Caco-2 (cell line): ENCODE data around the gene HBE1. TPM values are rescaled to one million over a fixed set of nuclear protein-coding genes. Genes with fewer than 3 reads are reported as not detected.

Experiments used
- BruUV-seq: library from RNA; stranded (reverse); fragments of 400-500 nt; replicated peaks from 2 replicates; lab custom pipeline; 2021; lab: Mats Ljungman, UMichigan
- CTCF ChIA-PET: fragments of 300-600 bp; sonication (Branson Sonifier 250); formaldehyde crosslinking; loops from one replicate; lab custom pipeline; 2022; ENCODE audit warnings: antibody characterized with exemption; lab: Charles Lee
- POLR2A ChIA-PET: fragments of 300-600 bp; sonication (Branson Sonifier 250); formaldehyde crosslinking; loops from one replicate; lab custom pipeline; 2022; ENCODE audit warnings: antibody characterized with exemption; lab: Charles Lee
- DNase-seq, 2 experiments: peaks; one replicate each; pipeline versions ENCODE4 v3.0.0 to v3.0.0-alpha.2; 2020 to 2022
- H3K27me3 ChIP-seq: replicated peaks from 2 replicates; pipeline ENCODE4 v1.6.0; 2011; ENCODE audit warnings: low read length; ENCODE audit not compliant: control insufficient read depth, insufficient read depth
- H3K36me3 ChIP-seq: 2 replicates; pipeline ENCODE4 v1.5.1; 2011; ENCODE audit warnings: low read length; ENCODE audit not compliant: control insufficient read depth, insufficient read depth
- H3K4me1 ChIP-seq: fragments of 250-450 bp; sonication (Bioruptor Pico); 2 replicates; pipeline ENCODE4 v1.5.1; 2020; ENCODE audit warnings: mild to moderate bottlenecking
- H3K4me3 ChIP-seq: 2 replicates; pipeline ENCODE4 v1.5.1; 2011; ENCODE audit warnings: low read depth, mild to moderate bottlenecking, control low read depth, low read length
- H3K9me3 ChIP-seq: fragments of 250-450 bp; sonication (Bioruptor Pico); 2 replicates; pipeline ENCODE4 v1.5.1; 2020; ENCODE audit warnings: mild to moderate bottlenecking, moderate library complexity
- H3K27ac Mint-ChIP-seq: one replicate; pipeline ENCODE4 v1.8.0; 2022; ENCODE audit warnings: mixed read lengths; ENCODE audit not compliant: unreplicated experiment
- H3K27me3 Mint-ChIP-seq: one replicate; pipeline ENCODE4 v1.8.0; 2022; ENCODE audit warnings: mixed read lengths; ENCODE audit not compliant: insufficient read depth, unreplicated experiment
- H3K36me3 Mint-ChIP-seq: one replicate; pipeline ENCODE4 v1.8.0; 2022; ENCODE audit warnings: mild to moderate bottlenecking, mixed read lengths; ENCODE audit not compliant: insufficient read depth, unreplicated experiment
- H3K4me1 Mint-ChIP-seq: one replicate; pipeline ENCODE4 v1.8.0; 2022; ENCODE audit warnings: low read depth, mixed read lengths; ENCODE audit not compliant: unreplicated experiment
- H3K4me3 Mint-ChIP-seq: one replicate; pipeline ENCODE4 v1.8.0; 2022; ENCODE audit warnings: mild to moderate bottlenecking, moderate library complexity, mixed read lengths; ENCODE audit not compliant: unreplicated experiment
- H3K9me3 Mint-ChIP-seq: one replicate; pipeline ENCODE4 v1.8.0; 2022; ENCODE audit warnings: mixed read lengths; ENCODE audit not compliant: unreplicated experiment
- CTCF ChIP-seq, 2 experiments: fragments of 200-600 bp in 1 of 2; IDR thresholded peaks; 1 replicate in 1 of 2; 2 replicates in 1 of 2; pipeline versions ENCODE4 v1.5.1 to v1.8.0; 2011 to 2022; ENCODE audit warnings: antibody characterized with exemption in 1 of 2, control low read depth in 1 of 2, inconsistent platforms in 1 of 2, low read depth in 1 of 2, low read length in 1 of 2, mild to moderate bottlenecking in 1 of 2, moderate library complexity in 1 of 2; ENCODE audit not compliant: insufficient read depth in 1 of 2, severe bottlenecking in 1 of 2, unreplicated experiment in 1 of 2
- intact Hi-C: fragments of 100-400 bp; cut with micrococcal nuclease; formaldehyde crosslinking; loops from one replicate; pipeline ENCODE4 v1.10.0; 2022; ENCODE audit not compliant: unreplicated experiment
- total RNA-seq: library from RNA; stranded (reverse); gene quantifications from 2 replicates; pipeline ENCODE4 v1.2.3, GENCODE V29; 2022

HBE1 gene
- total RNA-seq, 1 experiment from 2014 or later = not detected

GRCh38 chr11:5242933-5243815 lies 26.6 kb downstream of the HBE1 start:
- intact Hi-C loops = no loop called here
- ChIA-PET CTCF (no interaction called here), POLR2A (no interaction called here)
- Mint-ChIP-seq H3K36me3 (no peaks in the 10 kb centered on the region), H3K9me3 (no peaks in the 10 kb centered on the region), H3K4me3 (no peak overlapping the region), H3K27me3 (peaks cover 24% of the 10 kb centered on the region), H3K4me1 (no peaks in the 10 kb centered on the region), H3K27ac (no peak overlapping the region)
- DNase-seq = no peak
- no peak for TF ChIP-seq CTCF (IDR thresholded peaks at IDR 0.05; ENCODE audit: insufficient read depth in 1 of 2, low read depth in 1 of 2, low read length in 1 of 2, severe bottlenecking in 1 of 2, unreplicated experiment in 1 of 2)
- no peaks in the 10 kb centered on the region for H3K4me1 ChIP-seq
- BruUV-seq = no TSS peak
- no peaks in the 10 kb centered on the region for H3K27me3 ChIP-seq
- H3K9me3 ChIP-seq = no peaks in the 10 kb centered on the region
- H3K36me3 ChIP-seq = no peaks in the 10 kb centered on the region
- H3K4me3 ChIP-seq = no peak overlapping the region

GRCh38 chr11:5242208-5242607 lies 27.5 kb downstream of the HBE1 start:
- no peak for TF ChIP-seq CTCF (IDR thresholded peaks at IDR 0.05; ENCODE audit: insufficient read depth in 1 of 2, low read depth in 1 of 2, low read length in 1 of 2, severe bottlenecking in 1 of 2, unreplicated experiment in 1 of 2)
- Histone ChIP-seq H3K9me3 (no peaks in the 10 kb centered on the region), H3K4me1 (no peaks in the 10 kb centered on the region), H3K4me3 (no peak overlapping the region), H3K27me3 (no peaks in the 10 kb centered on the region), H3K36me3 (no peaks in the 10 kb centered on the region)
- POLR2A ChIA-PET = no interaction called here
- BruUV-seq = no TSS peak
- H3K36me3 Mint-ChIP-seq = no peaks in the 10 kb centered on the region
- no peak overlapping the region for H3K27ac Mint-ChIP-seq
- intact Hi-C loops = no loop called here
- H3K9me3 Mint-ChIP-seq = no peaks in the 10 kb centered on the region
- CTCF ChIA-PET = no interaction called here
- H3K4me1 Mint-ChIP-seq = no peaks in the 10 kb centered on the region
- DNase-seq = no peak
- H3K4me3 Mint-ChIP-seq = no peak overlapping the region
- peaks cover 17% of the 10 kb centered on the region for H3K27me3 Mint-ChIP-seq

- peaks cover 13% of the 10 kb centered on the region for H3K27me3 Mint-ChIP-seq
- no peaks in the 10 kb centered on the region for H3K9me3 Mint-ChIP-seq
- no peaks in the 10 kb centered on the region for H3K36me3 Mint-ChIP-seq
- no peaks in the 10 kb centered on the region for H3K4me1 ChIP-seq
- CTCF ChIA-PET = no interaction called here
- no peak overlapping the region for H3K4me3 Mint-ChIP-seq
- no peaks in the 10 kb centered on the region for H3K36me3 ChIP-seq
- BruUV-seq = no TSS peak
- TF ChIP-seq CTCF (IDR thresholded peaks at IDR 0.05; ENCODE audit: insufficient read depth in 1 of 2, low read depth in 1 of 2, low read length in 1 of 2, severe bottlenecking in 1 of 2, unreplicated experiment in 1 of 2) = no peak
- no peaks in the 10 kb centered on the region for H3K9me3 ChIP-seq
- no peaks in the 10 kb centered on the region for H3K27me3 ChIP-seq
- H3K27ac Mint-ChIP-seq = no peak overlapping the region
- H3K4me1 Mint-ChIP-seq = no peaks in the 10 kb centered on the region
- no peak for DNase-seq
- intact Hi-C loops = no loop called here
- POLR2A ChIA-PET = no interaction called here
- H3K4me3 ChIP-seq = no peak overlapping the region
These were observed 28.3 kb downstream of the HBE1 start for GRCh38 chr11:5241458-5241857.
